ENCODE measurements around the gene PCK1.

Gene PCK1

GRCh38 chr20:57561356-57562279 lies 708 bp downstream of the PCK1 start:
- no peak for DNase-seq

DNA sequence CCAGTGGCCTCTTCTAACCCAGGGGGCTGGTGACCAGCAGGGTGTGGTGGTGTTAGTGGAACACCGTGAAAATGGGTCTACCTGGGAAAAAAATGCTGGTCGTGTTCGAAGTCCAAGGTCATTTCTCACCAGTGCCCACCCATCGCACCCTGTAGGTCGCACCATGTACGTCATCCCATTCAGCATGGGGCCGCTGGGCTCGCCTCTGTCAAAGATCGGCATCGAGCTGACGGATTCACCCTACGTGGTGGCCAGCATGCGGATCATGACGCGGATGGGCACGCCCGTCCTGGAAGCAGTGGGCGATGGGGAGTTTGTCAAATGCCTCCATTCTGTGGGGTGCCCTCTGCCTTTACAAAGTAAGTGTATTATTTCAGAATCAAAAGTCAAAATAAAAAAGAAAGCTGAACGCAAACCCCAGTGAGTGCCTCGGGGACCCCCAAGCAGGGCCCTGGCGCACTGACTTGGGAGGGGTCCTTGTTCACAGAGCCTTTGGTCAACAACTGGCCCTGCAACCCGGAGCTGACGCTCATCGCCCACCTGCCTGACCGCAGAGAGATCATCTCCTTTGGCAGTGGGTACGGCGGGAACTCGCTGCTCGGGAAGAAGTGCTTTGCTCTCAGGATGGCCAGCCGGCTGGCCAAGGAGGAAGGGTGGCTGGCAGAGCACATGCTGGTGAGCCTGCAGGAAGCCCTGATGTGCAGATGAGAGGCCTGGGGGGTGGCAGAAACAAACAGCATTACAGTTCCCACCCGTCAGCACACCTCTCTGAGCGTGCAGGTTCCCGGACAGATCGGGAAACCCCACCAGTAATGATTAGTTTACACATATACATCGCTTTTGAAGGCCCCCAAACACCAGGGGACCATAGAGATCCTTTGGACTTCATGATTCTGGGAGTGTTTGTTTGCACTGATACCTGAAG lies 1.9 kb downstream of the PCK1 start:
- DNase-seq: no peak

DNA sequence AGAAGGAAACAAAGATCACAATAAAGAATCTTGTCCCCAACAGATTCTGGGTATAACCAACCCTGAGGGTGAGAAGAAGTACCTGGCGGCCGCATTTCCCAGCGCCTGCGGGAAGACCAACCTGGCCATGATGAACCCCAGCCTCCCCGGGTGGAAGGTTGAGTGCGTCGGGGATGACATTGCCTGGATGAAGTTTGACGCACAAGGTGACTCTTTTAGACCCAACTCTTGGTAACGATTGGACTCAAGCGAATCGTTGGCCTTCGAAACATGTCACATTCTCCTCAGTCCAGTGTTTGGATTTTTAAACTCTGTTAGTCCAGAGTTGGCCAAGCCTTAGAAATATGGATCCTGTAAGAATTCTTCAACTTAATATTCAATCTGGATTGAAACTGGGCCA lies 2.6 kb downstream of the PCK1 start:
- no peak for DNase-seq

- DNase-seq: no peak
Observed at GRCh38 chr20:57564180-57564802, 3.4 kb downstream of the PCK1 start.

- no peak for DNase-seq
Observed at GRCh38 chr20:57564951-57565642, 4.2 kb downstream of the PCK1 start.

GRCh38 chr20:57566399-57566798 lies 5.5 kb downstream of the PCK1 start:
- no peak for DNase-seq

- DNase-seq: no peak
Observed at GRCh38 chr20:57566803-57567459, 6.0 kb downstream of the PCK1 start.

DNA sequence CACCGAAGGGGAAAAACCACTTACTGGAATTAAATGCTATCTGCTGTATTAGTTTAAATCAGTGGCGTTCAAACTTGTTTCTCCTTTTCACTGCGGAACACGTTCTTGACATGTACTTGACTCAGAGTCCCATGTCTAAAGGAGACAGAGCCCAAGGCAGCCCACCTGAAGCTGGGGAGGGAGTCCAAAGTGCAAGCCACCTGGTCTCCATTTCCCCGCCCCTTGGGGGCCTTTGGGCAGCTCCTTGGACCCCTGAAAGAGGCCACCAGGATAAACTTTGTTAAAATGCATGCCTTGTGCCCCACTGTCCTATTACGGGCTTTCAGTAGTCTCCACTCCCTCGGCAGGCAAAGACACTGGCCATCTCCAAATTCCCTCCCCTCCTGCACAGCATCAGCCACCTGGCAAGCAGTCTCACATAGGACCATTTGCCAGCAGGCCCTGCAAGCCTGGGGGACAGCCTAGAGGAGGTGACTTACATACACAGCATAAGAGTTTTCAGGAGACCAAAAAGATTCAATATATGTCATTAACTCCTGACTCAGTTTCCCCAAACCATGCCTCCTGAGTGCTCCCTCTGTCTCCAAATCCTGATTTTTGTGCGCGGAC lies 6.7 kb downstream of the PCK1 start:
- no peak for DNase-seq

- DNase-seq: no peak
Observed at GRCh38 chr20:57568088-57568896, 7.4 kb downstream of the PCK1 start.

GRCh38 chr20:57568960-57569359 lies 8.1 kb downstream of the PCK1 start:
- DNase-seq: no peak

DNA sequence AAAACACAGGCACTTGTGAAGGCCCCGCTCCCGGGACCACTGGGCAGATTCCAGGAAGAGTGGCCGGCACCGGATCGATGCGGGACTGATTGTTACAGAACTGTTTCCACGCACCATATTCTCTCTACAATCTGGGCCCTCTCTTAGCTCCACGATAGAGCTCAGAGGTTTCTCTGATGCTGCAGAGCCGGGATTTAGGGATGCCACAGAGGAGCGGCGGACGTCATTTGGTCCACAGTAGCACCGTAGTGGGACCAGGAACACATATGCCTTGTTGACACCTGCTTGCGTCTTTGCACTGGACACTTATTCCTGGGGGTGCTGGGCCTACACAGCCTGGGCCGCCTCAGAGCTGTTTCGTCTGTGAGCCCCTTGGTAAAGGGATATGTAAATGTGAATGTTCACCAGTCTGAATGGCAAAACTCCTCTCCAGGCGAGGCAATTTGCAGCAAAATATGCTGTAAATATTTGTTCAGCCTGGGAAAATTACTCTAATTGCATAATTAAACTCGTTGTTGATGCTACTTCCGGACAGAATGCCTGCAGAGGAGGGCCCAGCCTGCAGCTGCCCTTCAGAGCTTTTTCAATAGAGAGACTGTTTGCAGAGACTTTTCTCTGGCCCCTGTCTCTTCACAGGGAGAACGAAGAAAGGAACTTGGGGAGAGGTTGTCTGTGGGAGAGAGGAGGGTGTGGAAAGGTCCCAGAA lies 9.4 kb downstream of the PCK1 start:
- DNase-seq: no peak

DNA sequence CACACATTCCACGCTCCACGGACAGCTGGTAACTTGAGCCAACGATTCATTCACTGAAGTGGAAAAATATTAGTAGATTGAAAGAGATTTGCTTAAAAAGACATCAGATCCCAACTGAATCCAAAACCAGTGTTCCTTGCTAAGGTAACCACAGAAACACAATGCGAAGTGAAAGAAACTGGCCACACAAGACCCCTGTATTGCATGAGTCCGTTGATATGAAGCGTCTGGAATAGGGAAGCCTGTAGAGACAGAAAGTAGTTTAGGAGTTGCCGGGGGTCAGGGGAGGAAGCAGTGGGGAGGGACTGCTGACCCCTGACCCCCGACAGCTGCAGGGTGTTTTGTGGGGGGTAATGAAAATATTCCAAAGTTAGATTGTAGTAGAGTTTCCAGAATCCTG lies 10.0 kb downstream of the PCK1 start:
- DNase-seq: no peak

DNA sequence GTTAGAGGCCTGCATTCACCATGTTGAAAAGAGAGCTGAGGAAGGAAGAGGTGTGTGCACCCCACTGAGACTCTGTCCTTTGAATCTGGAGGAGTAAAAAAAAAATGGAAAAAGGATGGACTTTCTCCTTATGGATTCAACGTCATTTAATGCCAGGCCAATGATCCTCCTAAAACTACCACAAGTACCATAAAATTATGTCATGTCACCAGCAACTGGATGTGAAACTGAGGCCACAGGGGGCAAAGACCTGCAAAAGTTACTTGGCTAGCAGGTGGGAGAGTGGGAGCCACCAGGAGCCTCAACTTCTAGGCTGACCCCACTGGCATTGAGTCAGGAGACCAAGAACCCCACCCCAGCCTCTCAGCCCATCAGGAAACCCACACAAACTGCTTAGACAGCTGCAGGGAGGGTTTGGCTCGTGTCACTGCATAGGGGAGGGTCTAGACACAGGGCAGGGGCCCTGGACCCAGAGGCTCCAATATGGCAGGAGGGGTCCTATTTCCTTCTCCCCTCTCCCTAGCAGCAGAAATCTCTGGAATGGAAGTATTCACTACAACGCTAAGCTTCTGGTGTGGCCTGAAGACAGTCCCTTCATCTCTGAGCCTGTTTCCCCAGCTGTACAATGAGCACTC lies 11.0 kb downstream of the PCK1 start:
- DNase-seq: no peak

GRCh38 chr20:57573242-57573641 lies 12.3 kb downstream of the PCK1 start:
- DNase-seq: no peak

DNA sequence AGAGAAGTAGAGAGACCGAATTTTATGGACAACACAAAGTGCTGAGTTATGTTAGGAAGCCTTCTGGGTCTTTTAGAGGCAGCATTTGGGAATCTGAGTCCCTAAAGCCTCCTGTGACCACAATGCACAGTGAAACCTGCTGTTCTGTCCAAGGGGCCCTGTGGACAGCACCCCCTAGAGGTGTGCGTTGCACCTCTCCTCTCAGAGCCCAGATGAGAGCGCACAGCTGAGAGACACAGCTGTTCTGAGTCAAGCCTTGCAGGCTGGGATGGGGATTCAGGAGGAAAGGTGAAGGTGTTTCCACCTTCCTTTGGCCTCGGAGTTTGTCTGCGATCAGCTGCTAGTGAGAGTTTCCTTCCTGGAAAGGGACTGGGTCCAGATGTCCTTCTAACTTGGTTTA lies 13.0 kb downstream of the PCK1 start:
- DNase-seq: no peak

DNA sequence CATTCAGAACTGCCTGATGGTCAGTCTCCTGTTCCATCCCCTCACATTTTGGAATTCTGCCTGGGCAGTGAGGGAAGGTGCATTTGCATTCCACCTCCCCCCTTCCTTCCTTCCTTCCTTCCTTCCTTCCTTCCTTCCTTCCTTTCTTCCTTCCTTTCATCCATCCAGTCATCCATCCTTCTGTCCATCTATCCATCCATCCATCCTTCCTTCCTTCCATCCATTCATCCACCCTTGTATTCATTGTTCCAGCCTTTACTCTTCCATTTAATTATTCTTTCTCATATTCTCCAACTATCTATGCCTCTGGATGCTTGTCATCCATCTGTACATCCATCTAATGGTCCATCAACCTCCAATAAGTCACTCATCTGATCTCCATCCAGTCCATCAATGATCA lies 14.0 kb downstream of the PCK1 start:
- no peak for DNase-seq

GRCh38 chr20:57576002-57576401 lies 15.1 kb downstream of the PCK1 start:
- no peak for DNase-seq

- no peak for DNase-seq
Observed at GRCh38 chr20:57576617-57577550, 16.0 kb downstream of the PCK1 start.
